Panc1 (cell line): ENCODE data around the gene NT5C1A. TPM values are rescaled to one million over a fixed set of nuclear protein-coding genes. Genes with fewer than 3 reads are reported as not detected.

ENCODE experiments used
- ATAC-seq: fragments of 200-7000 bp; cut with Tn5 transposase; 2 replicates; pipeline ENCODE4 v1.9.1; 2020; ENCODE audit warnings: mild to moderate bottlenecking, moderate library complexity
- BruUV-seq: library from RNA; stranded (reverse); fragments of 400-500 nt; replicated peaks from 2 replicates; lab custom pipeline; 2021; lab: Mats Ljungman, UMichigan
- CTCF ChIA-PET: fragments of 300-600 bp; sonication (Branson Sonifier 250); formaldehyde crosslinking; loops from one replicate; lab custom pipeline; 2022; ENCODE audit warnings: antibody characterized with exemption; lab: Charles Lee
- POLR2A ChIA-PET: fragments of 300-600 bp; sonication (Branson Sonifier 250); formaldehyde crosslinking; loops from one replicate; lab custom pipeline; 2022; ENCODE audit warnings: antibody characterized with exemption; lab: Charles Lee
- DNase-seq: peaks from one replicate; pipeline ENCODE4 v3.0.0-alpha.2; 2010; ENCODE audit warnings: low read depth, low spot score
- H3K27ac ChIP-seq: 2 replicates; pipeline ENCODE4 v1.5.1; 2011; ENCODE audit warnings: mild to moderate bottlenecking, low read length, inconsistent platforms
- H3K27me3 ChIP-seq: fragments of 200-500 bp; sonication (Bioruptor generic); 2 replicates; pipeline ENCODE4 v1.6.0; 2014; ENCODE audit warnings: low read length, inconsistent platforms; ENCODE audit not compliant: control insufficient read depth, insufficient read depth
- H3K36me3 ChIP-seq: fragments of 200-500 bp; sonication (Bioruptor generic); 2 replicates; pipeline ENCODE4 v1.5.1; 2014; ENCODE audit warnings: inconsistent platforms, mild to moderate bottlenecking, low read length, moderate library complexity; ENCODE audit not compliant: control insufficient read depth, insufficient read depth
- H3K4me1 ChIP-seq: 2 replicates; pipeline ENCODE4 v1.5.1; 2011; ENCODE audit warnings: inconsistent platforms, mild to moderate bottlenecking, low read length, moderate library complexity; ENCODE audit not compliant: control insufficient read depth, insufficient read depth
- H3K4me3 ChIP-seq, 2 experiments: 2 replicates each; pipeline ENCODE4 v1.5.1; 2011 to 2012; ENCODE audit warnings: low read depth in 2 of 2, low read length in 2 of 2, mild to moderate bottlenecking in 2 of 2, inconsistent platforms in 1 of 2, moderate library complexity in 1 of 2
- H3K9me3 ChIP-seq: fragments of 200-500 bp; sonication (Bioruptor generic); 2 replicates; pipeline ENCODE4 v1.5.1; 2014; ENCODE audit warnings: low read depth, mild to moderate bottlenecking, inconsistent platforms, low read length, moderate library complexity; ENCODE audit not compliant: control insufficient read depth, insufficient read depth
- CTCF ChIP-seq: fragments of 450-650 bp; IDR thresholded peaks from 2 replicates; pipeline ENCODE4 v1.5.1; 2017; ENCODE audit warnings: mild to moderate bottlenecking
- POLR2AphosphoS5 ChIP-seq: IDR thresholded peaks from 2 replicates; pipeline ENCODE4 v1.6.1; 2012; ENCODE audit warnings: mild to moderate bottlenecking, low read depth, low read length, moderate library complexity
- SIN3A ChIP-seq: IDR thresholded peaks from 2 replicates; pipeline ENCODE4 v1.6.1; 2012; ENCODE audit warnings: low read depth, mild to moderate bottlenecking, low read length, moderate library complexity, borderline replicate concordance; ENCODE audit not compliant: insufficient read depth
- TCF7L2 ChIP-seq: IDR thresholded peaks from 2 replicates; pipeline ENCODE4 v1.6.1; 2011; ENCODE audit warnings: mild to moderate bottlenecking, low read depth, low read length, inconsistent platforms
- in situ Hi-C: cut with HindIII; loops from 2 replicates; pipeline ENCODE4 v1.10.0; 2016; ENCODE audit warnings: low sequenced_read_pairs, low pct_unique_long_range_greater_than_20kb
- intact Hi-C: fragments of 100-400 bp; cut with micrococcal nuclease; formaldehyde crosslinking; loops from one replicate; pipeline ENCODE4 v1.10.0; 2022; ENCODE audit not compliant: unreplicated experiment
- total RNA-seq: library from RNA; stranded (reverse); gene quantifications from one replicate; pipeline ENCODE4 v1.2.1, GENCODE V29; 2021; ENCODE audit not compliant: unreplicated experiment
- TF ChIP-seq, protein P1 (sequence below), 2 experiments: IDR thresholded peaks; 2 replicates each; pipeline ENCODE4 v1.6.1; 2011 to 2012; ENCODE audit warnings: low read depth in 2 of 2, control low read depth in 1 of 2, low read length in 1 of 2, mild to moderate bottlenecking in 1 of 2, moderate library complexity in 1 of 2; ENCODE audit not compliant: insufficient read depth in 1 of 2

The NT5C1A gene
- total RNA-seq, 1 experiment from 2014 or later, result not detected

GRCh38 chr1:39681294-39681693, 9.4 kb upstream of the NT5C1A start:
- Histone ChIP-seq H3K27me3 (no peaks in the 10 kb centered on the region; the same call in 1 of the 2 replicates), H3K4me1 (no peaks in the 10 kb centered on the region), H3K4me3 (no peak overlapping the region), H3K9me3 (no peaks in the 10 kb centered on the region), H3K36me3 (no peaks in the 10 kb centered on the region), H3K27ac (no peak overlapping the region)
- BruUV-seq, result no TSS peak
- in situ Hi-C loops (no loop called here), intact Hi-C loops (no loop called here)
- DNase-seq (no peak), ATAC-seq (no peak)
- TF ChIP-seq, protein P1, sequence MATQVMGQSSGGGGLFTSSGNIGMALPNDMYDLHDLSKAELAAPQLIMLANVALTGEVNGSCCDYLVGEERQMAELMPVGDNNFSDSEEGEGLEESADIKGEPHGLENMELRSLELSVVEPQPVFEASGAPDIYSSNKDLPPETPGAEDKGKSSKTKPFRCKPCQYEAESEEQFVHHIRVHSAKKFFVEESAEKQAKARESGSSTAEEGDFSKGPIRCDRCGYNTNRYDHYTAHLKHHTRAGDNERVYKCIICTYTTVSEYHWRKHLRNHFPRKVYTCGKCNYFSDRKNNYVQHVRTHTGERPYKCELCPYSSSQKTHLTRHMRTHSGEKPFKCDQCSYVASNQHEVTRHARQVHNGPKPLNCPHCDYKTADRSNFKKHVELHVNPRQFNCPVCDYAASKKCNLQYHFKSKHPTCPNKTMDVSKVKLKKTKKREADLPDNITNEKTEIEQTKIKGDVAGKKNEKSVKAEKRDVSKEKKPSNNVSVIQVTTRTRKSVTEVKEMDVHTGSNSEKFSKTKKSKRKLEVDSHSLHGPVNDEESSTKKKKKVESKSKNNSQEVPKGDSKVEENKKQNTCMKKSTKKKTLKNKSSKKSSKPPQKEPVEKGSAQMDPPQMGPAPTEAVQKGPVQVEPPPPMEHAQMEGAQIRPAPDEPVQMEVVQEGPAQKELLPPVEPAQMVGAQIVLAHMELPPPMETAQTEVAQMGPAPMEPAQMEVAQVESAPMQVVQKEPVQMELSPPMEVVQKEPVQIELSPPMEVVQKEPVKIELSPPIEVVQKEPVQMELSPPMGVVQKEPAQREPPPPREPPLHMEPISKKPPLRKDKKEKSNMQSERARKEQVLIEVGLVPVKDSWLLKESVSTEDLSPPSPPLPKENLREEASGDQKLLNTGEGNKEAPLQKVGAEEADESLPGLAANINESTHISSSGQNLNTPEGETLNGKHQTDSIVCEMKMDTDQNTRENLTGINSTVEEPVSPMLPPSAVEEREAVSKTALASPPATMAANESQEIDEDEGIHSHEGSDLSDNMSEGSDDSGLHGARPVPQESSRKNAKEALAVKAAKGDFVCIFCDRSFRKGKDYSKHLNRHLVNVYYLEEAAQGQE (IDR thresholded peaks at IDR 0.05; ENCODE audit: insufficient read depth in 1 of 2, low read depth in 2 of 2, low read length in 1 of 2), result no peak
- TF ChIP-seq TCF7L2 (no peak), CTCF (no peak), POLR2AphosphoS5 (no peak)
- POLR2A ChIA-PET, result interaction anchor here (0.6 to 1.3 kb wide), 2 partner anchors 35 to 57 kb away, joined by 3 to 6 read pairs; partner anchors contain the start of gene PPIE
- CTCF ChIA-PET, result interaction anchor here (1.2 kb wide), 1 partner anchor 28 kb away, joined by 3 read pairs; no protein-coding TSS in a partner anchor

DNA sequence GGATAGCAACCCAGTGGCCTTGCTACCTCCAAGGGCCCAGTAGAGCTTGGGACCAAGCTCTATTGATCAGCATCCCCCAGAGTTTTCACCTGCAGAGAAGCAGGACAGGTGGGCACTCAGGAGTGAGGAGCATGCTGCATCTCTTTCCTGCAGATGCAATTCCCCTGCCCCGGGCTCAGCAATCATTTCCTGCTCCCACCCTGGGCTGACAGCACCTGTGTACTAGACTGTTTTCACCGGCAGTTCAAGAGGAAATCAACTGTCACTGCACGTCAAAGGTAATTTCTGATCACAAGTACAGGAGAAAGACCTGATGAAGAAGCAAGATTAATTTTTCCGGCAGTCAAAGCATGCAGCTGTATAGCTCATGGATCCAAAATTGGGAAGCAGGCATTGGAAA, 8.8 kb upstream of the NT5C1A start:
- CTCF ChIA-PET, result interaction anchor here (1.2 kb wide), 1 partner anchor 27 kb away, joined by 3 read pairs; no protein-coding TSS in a partner anchor
- in situ Hi-C loops, result no loop called here
- TF ChIP-seq TCF7L2 (no peak), POLR2AphosphoS5 (no peak), SIN3A (no peak), CTCF (no peak)
- TF ChIP-seq, protein P1 (IDR thresholded peaks at IDR 0.05; ENCODE audit: insufficient read depth in 1 of 2, low read depth in 2 of 2, low read length in 1 of 2), result no peak

More for the DNA sequence above, 8.8 kb upstream of the NT5C1A start:
- POLR2A ChIA-PET, result interaction anchor here (0.5 to 1.3 kb wide), 2 partner anchors 34 to 58 kb away, joined by 3 to 5 read pairs; partner anchors contain the start of gene PPIE
- BruUV-seq, result no TSS peak
- Histone ChIP-seq H3K4me1 (no peaks in the 10 kb centered on the region), H3K4me3 (no peak overlapping the region), H3K9me3 (no peaks in the 10 kb centered on the region), H3K27me3 (no peaks in the 10 kb centered on the region; the same call in 1 of the 2 replicates), H3K36me3 (no peaks in the 10 kb centered on the region), H3K27ac (no peak overlapping the region)
- ATAC-seq (no peak), DNase-seq (no peak)
- intact Hi-C loops, result no loop called here
